H1 (cell line): ENCODE results near the gene FHAD1. TPM values are rescaled to one million over a fixed set of nuclear protein-coding genes. Genes with fewer than 3 reads are reported as not detected.

ENCODE experiments used
- CTCF ChIA-PET: fragments of 300-600 bp; sonication (Branson Sonifier 250); formaldehyde crosslinking; loops from one replicate; lab custom pipeline; 2021; ENCODE audit not compliant: partially characterized antibody; lab: Charles Lee
- POLR2A ChIA-PET: fragments of 300-600 bp; sonication (Branson Sonifier 250); formaldehyde crosslinking; loops from one replicate; lab custom pipeline; 2021; ENCODE audit warnings: inconsistent platforms; ENCODE audit not compliant: partially characterized antibody; lab: Charles Lee
- DNase-seq, 2 experiments: peaks; one replicate each; pipeline versions ENCODE4 v3.0.0 to v3.0.0-alpha.2; 2010 to 2022; ENCODE audit warnings: low spot score in 2 of 2, low read depth in 1 of 2, mixed read lengths in 1 of 2
- FAIRE-seq: peaks from 2 replicates; lab custom pipeline; 2011; peaks lifted over from hg19 to GRCh38; lab: Jason Lieb, UNC
- H2AFZ ChIP-seq: 2 replicates; pipeline ENCODE4 v1.8.1; 2012; ENCODE audit warnings: low read length, inconsistent platforms
- H2AK5ac ChIP-seq: 2 replicates; pipeline ENCODE4 v1.6.1; 2013; ENCODE audit warnings: low read depth, low read length
- H2BK120ac ChIP-seq: replicated peaks from 2 replicates; pipeline ENCODE3; 2013; ENCODE audit warnings: low read depth, low read length, inconsistent platforms
- H2BK12ac ChIP-seq: 2 replicates; pipeline ENCODE4 v1.6.1; 2013; ENCODE audit warnings: low read depth, low read length
- H2BK15ac ChIP-seq: 2 replicates; pipeline ENCODE4 v1.6.1; 2013; ENCODE audit warnings: low read length
- H2BK20ac ChIP-seq: 2 replicates; pipeline ENCODE4 v1.6.1; 2013; ENCODE audit warnings: low read length
- H2BK5ac ChIP-seq: 2 replicates; pipeline ENCODE4 v1.6.1; 2013; ENCODE audit warnings: low read depth, low read length
- H3K14ac ChIP-seq: 2 replicates; pipeline ENCODE4 v1.6.1; 2013; ENCODE audit warnings: inconsistent platforms; ENCODE audit not compliant: insufficient read length
- H3K18ac ChIP-seq: 2 replicates; pipeline ENCODE4 v1.6.1; 2013; ENCODE audit warnings: low read length; ENCODE audit errors: extremely low read depth
- H3K23ac ChIP-seq: 2 replicates; pipeline ENCODE4 v1.6.1; 2013; ENCODE audit warnings: inconsistent platforms; ENCODE audit not compliant: insufficient read length
- H3K23me2 ChIP-seq: 2 replicates; pipeline ENCODE4 v1.6.1; 2013; ENCODE audit warnings: low read depth, low read length
- H3K27ac ChIP-seq: 2 replicates; pipeline ENCODE4 v1.6.1; 2011; ENCODE audit warnings: low read depth, low read length, inconsistent platforms
- H3K27me3 ChIP-seq, 4 experiments: replicated peaks in 1 of 4; 1 replicate in 1 of 4; 2 replicates in 3 of 4; pipeline versions ENCODE4 v1.6.1 to v1.8.1; 2011 to 2013; ENCODE audit warnings: low read length in 3 of 4, mild to moderate bottlenecking in 3 of 4, inconsistent platforms in 2 of 4, mixed read lengths in 2 of 4, moderate library complexity in 1 of 4; ENCODE audit not compliant: control insufficient read depth in 3 of 4, insufficient read depth in 3 of 4; ENCODE audit errors: extremely low read depth in 1 of 4
- H3K36me3 ChIP-seq, 4 experiments: 2 replicates each; pipeline versions ENCODE4 v1.6.1 to v1.8.1; 2011 to 2013; ENCODE audit warnings: mild to moderate bottlenecking in 4 of 4, low read length in 3 of 4, moderate library complexity in 2 of 4, control low read depth in 1 of 4, inconsistent platforms in 1 of 4; ENCODE audit not compliant: insufficient read depth in 4 of 4, control insufficient read depth in 2 of 4
- H3K4ac ChIP-seq: replicated peaks from 2 replicates; pipeline ENCODE3; 2013; ENCODE audit warnings: low read length, low read depth, mixed read lengths, inconsistent platforms; ENCODE audit not compliant: insufficient read length
- H3K4me1 ChIP-seq, 4 experiments: replicated peaks in 1 of 4; 1 replicate in 1 of 4; 2 replicates in 3 of 4; pipeline versions ENCODE4 v1.6.1 to v1.8.1; 2011 to 2013; ENCODE audit warnings: low read length in 3 of 4, inconsistent platforms in 2 of 4, mixed read lengths in 1 of 4; ENCODE audit not compliant: insufficient read depth in 4 of 4, control insufficient read depth in 3 of 4
- H3K4me2 ChIP-seq, 2 experiments: 2 replicates each; pipeline versions ENCODE4 v1.6.1 to v1.8.1; 2011 to 2013; ENCODE audit warnings: low read depth in 2 of 2, low read length in 2 of 2, control low read depth in 1 of 2, inconsistent platforms in 1 of 2, mild to moderate bottlenecking in 1 of 2; ENCODE audit not compliant: insufficient read depth in 1 of 2
- H3K4me3 ChIP-seq, 4 experiments: fragments of 200-600, 300-600 bp in 1 of 4; sonication (generic), shearing (Covaris generic), sonication (Bioruptor Twin) in 1 of 4; 2 replicates each; pipeline versions ENCODE4 v1.5.1 to v1.8.1; 2011 to 2016; ENCODE audit warnings: low read length in 4 of 4, low read depth in 3 of 4, control low read depth in 2 of 4, inconsistent platforms in 2 of 4, mild to moderate bottlenecking in 2 of 4, mixed read lengths in 1 of 4, moderate library complexity in 1 of 4; ENCODE audit not compliant: insufficient read depth in 2 of 4; ENCODE audit errors: extremely low read depth in 1 of 4
- H3K56ac ChIP-seq: replicated peaks from 2 replicates; pipeline ENCODE3; 2013; ENCODE audit warnings: low read depth, mild to moderate bottlenecking, mixed read lengths, low read length, inconsistent platforms; ENCODE audit not compliant: insufficient read length
- H3K79me1 ChIP-seq: 2 replicates; pipeline ENCODE4 v1.6.1; 2013; ENCODE audit warnings: low read depth, low read length, control low read depth
- H3K79me2 ChIP-seq, 2 experiments: 2 replicates each; pipeline versions ENCODE4 v1.6.1 to v1.8.1; 2012 to 2013; ENCODE audit warnings: low read length in 2 of 2, mild to moderate bottlenecking in 2 of 2, inconsistent platforms in 1 of 2; ENCODE audit not compliant: insufficient read depth in 2 of 2, control insufficient read depth in 1 of 2
- H3K9ac ChIP-seq, 4 experiments: replicated peaks in 1 of 4; 1 replicate in 1 of 4; 2 replicates in 3 of 4; pipeline versions ENCODE4 v1.6.1 to v1.8.1; 2011 to 2013; ENCODE audit warnings: low read depth in 3 of 4, low read length in 3 of 4, control low read depth in 2 of 4, mild to moderate bottlenecking in 2 of 4, moderate library complexity in 2 of 4, inconsistent platforms in 1 of 4; ENCODE audit errors: extremely low read depth in 1 of 4
- H3K9me3 ChIP-seq, 2 experiments: 2 replicates each; pipeline versions ENCODE4 v1.6.1 to v1.8.1; 2012 to 2013; ENCODE audit warnings: mild to moderate bottlenecking in 2 of 2, moderate library complexity in 2 of 2, control low read depth in 1 of 2, inconsistent platforms in 1 of 2, low read depth in 1 of 2, low read length in 1 of 2, mixed read lengths in 1 of 2; ENCODE audit not compliant: insufficient read depth in 2 of 2
- H4K20me1 ChIP-seq, 2 experiments: replicated peaks in 1 of 2; 2 replicates each; pipeline versions ENCODE3 to v1.8.1; 2011 to 2013; ENCODE audit warnings: inconsistent platforms in 2 of 2, low read length in 2 of 2, mild to moderate bottlenecking in 1 of 2; ENCODE audit not compliant: insufficient read depth in 2 of 2, control insufficient read depth in 1 of 2
- H4K5ac ChIP-seq: 2 replicates; pipeline ENCODE4 v1.6.1; 2013; ENCODE audit warnings: low read length, low read depth, mixed read lengths, inconsistent platforms; ENCODE audit not compliant: insufficient read length
- H4K8ac ChIP-seq: 2 replicates; pipeline ENCODE4 v1.8.0; 2013; ENCODE audit warnings: mild to moderate bottlenecking, moderate library complexity, low read length, inconsistent platforms; ENCODE audit not compliant: insufficient read depth; ENCODE audit errors: extremely low read depth
- H4K91ac ChIP-seq: replicated peaks from 2 replicates; pipeline ENCODE3; 2013; ENCODE audit warnings: low read length, mixed read lengths, inconsistent platforms; ENCODE audit not compliant: insufficient read length
- BRCA1 ChIP-seq: IDR thresholded peaks from 2 replicates; pipeline ENCODE4 v1.6.1; 2012; ENCODE audit warnings: low read depth, low read length, improper control_type of control experiment
- HDAC2 ChIP-seq, 2 experiments: fragments of 300-600 bp in 1 of 2; sonication (generic) in 1 of 2; IDR thresholded peaks; 2 replicates each; pipeline ENCODE4 v1.6.1; 2011 to 2012; ENCODE audit warnings: low read depth in 2 of 2, low read length in 2 of 2, mild to moderate bottlenecking in 2 of 2, moderate library complexity in 2 of 2, borderline replicate concordance in 1 of 2, inconsistent platforms in 1 of 2
- JUND ChIP-seq: IDR thresholded peaks from 2 replicates; pipeline ENCODE4 v1.6.1; 2011; ENCODE audit warnings: mild to moderate bottlenecking, improper control_type of control experiment, low read length
- KDM1A ChIP-seq: fragments of 200-600, 300-600 bp; sonication (generic); IDR thresholded peaks from 2 replicates; pipeline ENCODE4 v1.7.1; 2016; ENCODE audit warnings: mild to moderate bottlenecking, low read length, borderline replicate concordance
- KDM4A ChIP-seq: IDR thresholded peaks from one replicate; pipeline ENCODE4 v1.7.1; 2012; ENCODE audit warnings: low read depth, mild to moderate bottlenecking, moderate library complexity, low read length, inconsistent platforms; ENCODE audit not compliant: severe bottlenecking
- MAFK ChIP-seq: IDR thresholded peaks from 2 replicates; pipeline ENCODE4 v1.6.1; 2012; ENCODE audit warnings: low read depth, mild to moderate bottlenecking, improper control_type of control experiment, low read length
- POU5F1 ChIP-seq: IDR thresholded peaks from 2 replicates; pipeline ENCODE4 v1.6.1; 2011; ENCODE audit warnings: low read depth, mild to moderate bottlenecking, low read length, moderate library complexity
- SAP30 ChIP-seq: fragments of 300-600 bp; sonication (generic); IDR thresholded peaks from 2 replicates; pipeline ENCODE4 v1.7.1; 2012; ENCODE audit warnings: low read length, moderate library complexity, mild to moderate bottlenecking, inconsistent platforms; ENCODE audit not compliant: insufficient read depth, insufficient replicate concordance
- SIRT6 ChIP-seq: IDR thresholded peaks from one replicate; pipeline ENCODE4 v1.7.1; 2012; ENCODE audit warnings: low read length, inconsistent platforms
- SP1 ChIP-seq: IDR thresholded peaks from 2 replicates; pipeline ENCODE4 v1.6.1; 2011; ENCODE audit warnings: low read depth, low read length
- TEAD4 ChIP-seq: IDR thresholded peaks from 2 replicates; pipeline ENCODE4 v1.6.1; 2012; ENCODE audit warnings: low read depth, low read length, inconsistent platforms, mixed read lengths
- WGBS, 2 experiments: shearing (Covaris generic) in 1 of 2; methylation state at CpG; one replicate each; pipeline versions ENCODE4 v1.1.6 to v1.1.7; 2013 to 2015; ENCODE audit warnings: low lambda C conversion rate in 2 of 2, mixed read lengths in 2 of 2, inconsistent platforms in 1 of 2, low coverage in 1 of 2, missing lambda C conversion rate in 1 of 2; ENCODE audit not compliant: insufficient replicate concordance in 2 of 2, insufficient coverage in 1 of 2, insufficient read length in 1 of 2; ENCODE audit errors: extremely low coverage in 1 of 2, missing lambda C conversion rate in 1 of 2; 5-methylcytosine and 5-hydroxymethylcytosine counted together
- polyA plus RNA-seq, 7 experiments: library from polyadenylated mRNA; depleted of rRNA in 3 of 7; stranded (reverse) in 5 of 7; unstranded in 2 of 7; fragments of >200 nt in 5 of 7; fragments of 200-250 nt in 2 of 7; gene quantifications; 1 replicate in 5 of 7; 2 replicates in 1 of 7; 4 replicates in 1 of 7; pipeline versions ENCODE4 v1.2.1 to v1.2.3, GENCODE V29; 2011 to 2013; ENCODE audit warnings: missing spikeins in 2 of 7, mixed read lengths in 2 of 7
- total RNA-seq: library from RNA; stranded (reverse); fragmentation: NEBNext Ultra II Directional; extraction: Animal tissue kit (Norgen Biotek cat#: 25700); gene quantifications from 2 replicates; pipeline ENCODE4 v1.2.1, GENCODE V29; 2021

The FHAD1 gene
- total and polyA plus RNA-seq, 2 of the 8 experiments (the other 6 are each of a cell fraction or from before 2014, with no cell fraction given) = 0.39 to 0.69 TPM

DNA sequence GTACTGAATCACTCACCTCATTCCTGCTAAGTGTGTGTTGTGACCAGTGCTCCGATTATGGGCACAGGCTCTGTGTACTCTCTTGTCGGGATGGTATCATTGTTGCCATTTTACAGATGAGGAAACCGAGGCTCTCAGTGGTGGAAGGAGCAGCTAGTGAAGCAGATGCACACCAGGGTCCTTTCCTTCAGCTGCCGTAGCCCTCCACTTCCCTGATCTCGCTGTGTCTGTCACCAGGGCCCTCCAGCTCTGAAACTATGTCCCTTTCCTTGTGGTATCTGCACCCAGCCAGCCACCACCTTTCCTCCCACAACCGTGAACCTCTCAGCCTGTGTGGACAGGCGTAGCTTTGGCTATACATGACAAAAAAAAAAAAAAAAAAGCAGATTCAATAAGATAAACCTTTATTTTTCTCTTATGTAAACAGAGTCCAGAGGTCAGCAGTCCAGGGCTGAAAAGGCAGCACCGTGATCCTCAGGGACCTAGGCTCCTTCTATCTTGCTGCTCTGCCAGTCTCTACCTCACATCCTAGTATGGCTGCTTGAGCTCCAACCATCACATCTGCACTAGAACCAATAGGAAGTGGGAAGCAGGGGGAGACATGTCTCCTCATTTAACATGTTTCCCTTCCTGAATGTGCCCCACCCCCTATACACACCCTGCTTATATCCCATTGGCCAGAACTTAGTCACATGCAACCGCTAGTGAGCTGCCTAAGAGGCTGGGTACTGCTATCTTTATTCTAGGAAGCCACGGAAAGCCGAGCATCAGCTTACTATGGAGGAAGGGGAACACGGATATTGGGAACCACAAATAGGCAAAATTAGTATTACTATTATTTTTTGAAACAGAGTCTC, 49.2 kb upstream of the FHAD1 start:
- Histone ChIP-seq H3K4me2 (peak overlapping the region; percentile 8 to 59; a peak in 2 of 4 replicates), H3K9me3 (no peaks in the 10 kb centered on the region), H4K5ac (no peak overlapping the region), H4K8ac (no peak overlapping the region), H2BK20ac (no peak overlapping the region), H3K56ac (no peak overlapping the region), H3K27me3 (no peaks in the 10 kb centered on the region), H3K4me1 (peaks cover 6 to 29% (median 15%) of the 10 kb centered on the region in 4 experiments; a peak in 6 of 7 replicates), H3K79me1 (no peaks in the 10 kb centered on the region; the same call in 1 of the 2 replicates), H3K27ac (no peak overlapping the region), H4K20me1 (peaks cover 0 to 3% of the 10 kb centered on the region in 2 experiments), H2BK15ac (no peak overlapping the region), H3K14ac (no peak overlapping the region), H3K18ac (peak overlapping the region; percentile 40; the same call in 1 of the 2 replicates), H2AFZ (no peak overlapping the region), H3K23ac (no peak overlapping the region), H3K9ac (no peak overlapping the region), H3K36me3 (no peaks in the 10 kb centered on the region), H2BK5ac (0 out of 2 replicates have a peak overlapping the region, but pooled peaks have one; percentile 26), H4K91ac (no peak overlapping the region), H3K79me2 (peaks cover 0 to 12% of the 10 kb centered on the region in 2 experiments; a peak in 1 of 4 replicates), H3K4ac (no peak overlapping the region), H3K4me3 (peak overlapping the region in 1 of 4 experiments; percentile 16; a peak in 2 of 8 replicates), H2BK12ac (0 out of 2 replicates have a peak overlapping the region, but pooled peaks have one; percentile 65), H3K23me2 (no peaks in the 10 kb centered on the region; the same call in 1 of the 2 replicates), H2BK120ac (peak overlapping the region; percentile 17), H2AK5ac (no peak overlapping the region)
- ChIA-PET CTCF (interaction anchor here (0.8 to 1.4 kb wide), 8 partner anchors 8 to 99 kb away, joined by 3 to 6 read pairs (median 4); no protein-coding TSS in a partner anchor), POLR2A (interaction anchor here (1.3 to 2.3 kb wide), 4 partner anchors 9 to 15 kb away, joined by 3 to 8 read pairs (median 4); no protein-coding TSS in a partner anchor)
- WGBS, 2 experiments = 84% methylated on average over 12 of the region's 12 CpGs; no CpG with 5 or more reads in 1 of the 2 experiments
- DNase-seq = no peak
- TF ChIP-seq KDM1A (no peak), HDAC2 (IDR thresholded peaks at IDR 0.05; ENCODE audit: borderline replicate concordance in 1 of 2, low read depth in 2 of 2, low read length in 2 of 2) (no peak), MAFK (no peak), SP1 (no peak), POU5F1 (no peak), SIRT6 (no peak), BRCA1 (no peak), SAP30 (no peak), TEAD4 (no peak), JUND (no peak), KDM4A (no peak)
- no peak for FAIRE-seq
